ENCODE measurements around the gene MACROH2A2. TPM values are rescaled to one million over a fixed set of nuclear protein-coding genes. Genes with fewer than 3 reads are reported as not detected.

MACROH2A2 gene
- total and polyA plus RNA-seq, 2 of the 13 experiments (the other 11 are each of a cell fraction or from before 2014, with no cell fraction given) = 9.8 to 43.1 TPM

DNA sequence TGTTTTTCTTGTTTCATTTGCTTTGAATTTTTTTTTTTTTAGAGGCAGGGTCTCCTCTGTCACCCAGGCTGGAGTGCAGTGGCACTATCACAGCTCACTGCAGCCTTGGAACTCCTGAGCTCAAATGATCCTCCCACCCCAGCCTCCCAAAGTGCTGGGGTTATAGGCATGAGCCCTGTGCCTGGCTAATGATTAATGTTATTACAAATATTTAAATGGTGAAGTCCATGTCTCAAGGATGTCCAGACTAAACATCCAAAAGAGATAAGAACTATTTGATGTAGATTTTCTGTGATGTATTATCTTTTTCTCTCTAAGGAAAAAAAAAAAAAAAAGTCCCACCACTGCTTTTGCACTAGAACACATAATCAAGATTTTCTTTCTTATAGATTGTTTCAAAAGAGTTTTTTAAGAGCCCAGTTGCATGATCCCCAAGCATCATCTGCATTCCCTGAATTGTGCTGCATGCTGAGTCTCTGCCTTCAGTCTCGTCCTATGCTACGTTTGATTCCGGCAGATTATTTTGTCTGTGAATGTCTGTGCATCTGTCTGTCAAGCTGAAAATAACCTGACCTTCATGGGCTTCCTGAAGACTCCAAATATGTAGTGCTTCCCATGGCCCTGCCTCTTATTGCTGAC lies 33.4 kb downstream of the MACROH2A2 start (continued):
- TF ChIP-seq, protein P1, sequence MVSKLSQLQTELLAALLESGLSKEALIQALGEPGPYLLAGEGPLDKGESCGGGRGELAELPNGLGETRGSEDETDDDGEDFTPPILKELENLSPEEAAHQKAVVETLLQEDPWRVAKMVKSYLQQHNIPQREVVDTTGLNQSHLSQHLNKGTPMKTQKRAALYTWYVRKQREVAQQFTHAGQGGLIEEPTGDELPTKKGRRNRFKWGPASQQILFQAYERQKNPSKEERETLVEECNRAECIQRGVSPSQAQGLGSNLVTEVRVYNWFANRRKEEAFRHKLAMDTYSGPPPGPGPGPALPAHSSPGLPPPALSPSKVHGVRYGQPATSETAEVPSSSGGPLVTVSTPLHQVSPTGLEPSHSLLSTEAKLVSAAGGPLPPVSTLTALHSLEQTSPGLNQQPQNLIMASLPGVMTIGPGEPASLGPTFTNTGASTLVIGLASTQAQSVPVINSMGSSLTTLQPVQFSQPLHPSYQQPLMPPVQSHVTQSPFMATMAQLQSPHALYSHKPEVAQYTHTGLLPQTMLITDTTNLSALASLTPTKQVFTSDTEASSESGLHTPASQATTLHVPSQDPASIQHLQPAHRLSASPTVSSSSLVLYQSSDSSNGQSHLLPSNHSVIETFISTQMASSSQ (IDR thresholded peaks at IDR 0.05; ENCODE audit: low read depth) = peak; percentile 99
- TF ChIP-seq, protein P1 (CRISPR knock-in tag; IDR thresholded peaks at IDR 0.05; ENCODE audit: borderline replicate concordance) = peak; percentile 99
- TF ChIP-seq FOXA3 (CRISPR knock-in tag; IDR thresholded peaks at IDR 0.05) (peak; percentile 85), SIX1 (CRISPR knock-in tag; IDR thresholded peaks at IDR 0.05; ENCODE audit: borderline replicate concordance) (peak; percentile 64; the same call in 1 of the 2 replicates), NFIC (IDR thresholded peaks at IDR 0.05; ENCODE audit: low read length) (peak; percentile 85; the same call in 1 of the 2 replicates), POGZ (CRISPR knock-in tag; IDR thresholded peaks at IDR 0.05) (peak; percentile 54), KAT2B (IDR thresholded peaks at IDR 0.05; ENCODE audit: borderline replicate concordance, low read depth, low read length) (no peak)
- TF ChIP-seq, protein P2, sequence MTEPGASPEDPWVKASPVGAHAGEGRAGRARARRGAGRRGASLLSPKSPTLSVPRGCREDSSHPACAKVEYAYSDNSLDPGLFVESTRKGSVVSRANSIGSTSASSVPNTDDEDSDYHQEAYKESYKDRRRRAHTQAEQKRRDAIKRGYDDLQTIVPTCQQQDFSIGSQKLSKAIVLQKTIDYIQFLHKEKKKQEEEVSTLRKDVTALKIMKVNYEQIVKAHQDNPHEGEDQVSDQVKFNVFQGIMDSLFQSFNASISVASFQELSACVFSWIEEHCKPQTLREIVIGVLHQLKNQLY (CRISPR knock-in tag; IDR thresholded peaks at IDR 0.05) = 0 out of 2 replicates have a peak, but pooled peaks have one; percentile 29
- TF ChIP-seq, protein P3, sequence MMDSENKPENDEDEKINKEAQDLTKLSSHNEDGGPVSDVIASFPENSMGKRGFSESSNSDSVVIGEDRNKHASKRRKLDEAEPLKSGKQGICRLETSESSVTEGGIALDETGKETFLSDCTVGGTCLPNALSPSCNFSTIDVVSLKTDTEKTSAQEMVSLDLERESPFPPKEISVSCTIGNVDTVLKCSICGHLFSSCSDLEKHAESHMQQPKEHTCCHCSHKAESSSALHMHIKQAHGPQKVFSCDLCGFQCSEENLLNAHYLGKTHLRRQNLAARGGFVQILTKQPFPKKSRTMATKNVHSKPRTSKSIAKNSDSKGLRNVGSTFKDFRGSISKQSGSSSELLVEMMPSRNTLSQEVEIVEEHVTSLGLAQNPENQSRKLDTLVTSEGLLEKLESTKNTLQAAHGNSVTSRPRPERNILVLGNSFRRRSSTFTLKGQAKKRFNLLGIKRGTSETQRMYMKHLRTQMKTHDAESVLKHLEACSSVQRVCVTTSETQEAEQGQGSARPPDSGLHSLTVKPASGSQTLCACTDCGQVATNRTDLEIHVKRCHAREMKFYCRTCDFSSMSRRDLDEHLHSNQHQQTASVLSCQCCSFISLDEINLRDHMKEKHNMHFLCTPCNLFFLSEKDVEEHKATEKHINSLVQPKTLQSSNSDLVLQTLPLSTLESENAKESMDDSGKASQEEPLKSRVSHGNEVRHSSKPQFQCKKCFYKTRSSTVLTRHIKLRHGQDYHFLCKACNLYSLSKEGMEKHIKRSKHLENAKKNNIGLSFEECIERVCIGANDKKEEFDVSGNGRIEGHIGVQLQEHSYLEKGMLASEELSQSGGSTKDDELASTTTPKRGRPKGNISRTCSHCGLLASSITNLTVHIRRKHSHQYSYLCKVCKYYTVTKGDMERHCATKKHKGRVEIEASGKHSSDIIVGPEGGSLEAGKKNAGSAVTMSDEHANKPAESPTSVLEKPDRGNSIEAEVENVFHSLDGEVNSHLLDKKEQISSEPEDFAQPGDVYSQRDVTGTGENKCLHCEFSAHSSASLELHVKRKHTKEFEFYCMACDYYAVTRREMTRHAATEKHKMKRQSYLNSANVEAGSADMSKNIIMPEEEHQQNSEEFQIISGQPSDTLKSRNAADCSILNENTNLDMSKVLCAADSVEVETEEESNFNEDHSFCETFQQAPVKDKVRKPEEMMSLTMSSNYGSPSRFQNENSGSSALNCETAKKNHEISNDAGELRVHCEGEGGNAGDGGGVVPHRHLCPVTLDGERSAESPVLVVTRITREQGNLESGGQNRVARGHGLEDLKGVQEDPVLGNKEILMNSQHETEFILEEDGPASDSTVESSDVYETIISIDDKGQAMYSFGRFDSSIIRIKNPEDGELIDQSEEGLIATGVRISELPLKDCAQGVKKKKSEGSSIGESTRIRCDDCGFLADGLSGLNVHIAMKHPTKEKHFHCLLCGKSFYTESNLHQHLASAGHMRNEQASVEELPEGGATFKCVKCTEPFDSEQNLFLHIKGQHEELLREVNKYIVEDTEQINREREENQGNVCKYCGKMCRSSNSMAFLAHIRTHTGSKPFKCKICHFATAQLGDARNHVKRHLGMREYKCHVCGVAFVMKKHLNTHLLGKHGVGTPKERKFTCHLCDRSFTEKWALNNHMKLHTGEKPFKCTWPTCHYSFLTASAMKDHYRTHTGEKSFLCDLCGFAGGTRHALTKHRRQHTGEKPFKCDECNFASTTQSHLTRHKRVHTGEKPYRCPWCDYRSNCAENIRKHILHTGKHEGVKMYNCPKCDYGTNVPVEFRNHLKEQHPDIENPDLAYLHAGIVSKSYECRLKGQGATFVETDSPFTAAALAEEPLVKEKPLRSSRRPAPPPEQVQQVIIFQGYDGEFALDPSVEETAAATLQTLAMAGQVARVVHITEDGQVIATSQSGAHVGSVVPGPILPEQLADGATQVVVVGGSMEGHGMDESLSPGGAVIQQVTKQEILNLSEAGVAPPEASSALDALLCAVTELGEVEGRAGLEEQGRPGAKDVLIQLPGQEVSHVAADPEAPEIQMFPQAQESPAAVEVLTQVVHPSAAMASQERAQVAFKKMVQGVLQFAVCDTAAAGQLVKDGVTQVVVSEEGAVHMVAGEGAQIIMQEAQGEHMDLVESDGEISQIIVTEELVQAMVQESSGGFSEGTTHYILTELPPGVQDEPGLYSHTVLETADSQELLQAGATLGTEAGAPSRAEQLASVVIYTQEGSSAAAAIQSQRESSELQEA (CRISPR knock-in tag; IDR thresholded peaks at IDR 0.05; ENCODE audit: not compliant biosample characterization) = no peak
- TF ChIP-seq, protein P4, sequence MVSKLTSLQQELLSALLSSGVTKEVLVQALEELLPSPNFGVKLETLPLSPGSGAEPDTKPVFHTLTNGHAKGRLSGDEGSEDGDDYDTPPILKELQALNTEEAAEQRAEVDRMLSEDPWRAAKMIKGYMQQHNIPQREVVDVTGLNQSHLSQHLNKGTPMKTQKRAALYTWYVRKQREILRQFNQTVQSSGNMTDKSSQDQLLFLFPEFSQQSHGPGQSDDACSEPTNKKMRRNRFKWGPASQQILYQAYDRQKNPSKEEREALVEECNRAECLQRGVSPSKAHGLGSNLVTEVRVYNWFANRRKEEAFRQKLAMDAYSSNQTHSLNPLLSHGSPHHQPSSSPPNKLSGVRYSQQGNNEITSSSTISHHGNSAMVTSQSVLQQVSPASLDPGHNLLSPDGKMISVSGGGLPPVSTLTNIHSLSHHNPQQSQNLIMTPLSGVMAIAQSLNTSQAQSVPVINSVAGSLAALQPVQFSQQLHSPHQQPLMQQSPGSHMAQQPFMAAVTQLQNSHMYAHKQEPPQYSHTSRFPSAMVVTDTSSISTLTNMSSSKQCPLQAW (CRISPR knock-in tag; IDR thresholded peaks at IDR 0.05) = peak; percentile 93
- TF ChIP-seq, protein P5, sequence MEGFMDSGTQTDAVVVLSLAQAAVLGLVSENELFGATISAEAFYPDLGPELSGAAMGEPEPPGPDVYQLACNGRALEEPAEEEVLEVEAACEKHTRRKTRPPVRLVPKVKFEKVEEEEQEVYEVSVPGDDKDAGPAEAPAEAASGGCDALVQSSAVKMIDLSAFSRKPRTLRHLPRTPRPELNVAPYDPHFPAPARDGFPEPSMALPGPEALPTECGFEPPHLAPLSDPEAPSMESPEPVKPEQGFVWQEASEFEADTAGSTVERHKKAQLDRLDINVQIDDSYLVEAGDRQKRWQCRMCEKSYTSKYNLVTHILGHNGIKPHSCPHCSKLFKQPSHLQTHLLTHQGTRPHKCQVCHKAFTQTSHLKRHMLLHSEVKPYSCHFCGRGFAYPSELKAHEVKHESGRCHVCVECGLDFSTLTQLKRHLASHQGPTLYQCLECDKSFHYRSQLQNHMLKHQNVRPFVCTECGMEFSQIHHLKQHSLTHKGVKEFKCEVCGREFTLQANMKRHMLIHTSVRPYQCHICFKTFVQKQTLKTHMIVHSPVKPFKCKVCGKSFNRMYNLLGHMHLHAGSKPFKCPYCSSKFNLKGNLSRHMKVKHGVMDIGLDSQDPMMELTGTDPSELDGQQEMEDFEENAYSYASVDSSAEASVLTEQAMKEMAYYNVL (CRISPR knock-in tag; IDR thresholded peaks at IDR 0.05; ENCODE audit: borderline replicate concordance) = 0 out of 2 replicates have a peak, but pooled peaks have one; percentile 57
